ENCODE data around the gene PROM2. TPM values are rescaled to one million over a fixed set of nuclear protein-coding genes. Genes with fewer than 3 reads are reported as not detected.
A peak's percentile ranks its signal among the peaks of the same experiment; 100 is the strongest.

The PROM2 gene
- total RNA-seq, 1 experiment from 2014 or later, result 3.1 TPM

- peaks cover 19 to 33% of the 10 kb centered on the region in 2 experiments for H3K4me1 Mint-ChIP-seq
- no peaks in the 10 kb centered on the region for H3K27me3 ChIP-seq (ENCODE audit: insufficient read depth, low read length)
- no peaks in the 10 kb centered on the region for H3K23me2 ChIP-seq (ENCODE audit: insufficient read length, low read depth, low read length, poor library complexity, severe bottlenecking)
- no peak overlapping the region for H3K18ac ChIP-seq (ENCODE audit: insufficient read length, low read depth, low read length)
- WGBS (ENCODE audit: extremely low coverage, insufficient read length, low lambda C conversion rate), result no CpG with 5 or more reads among the region's 28 CpGs
- H2BK15ac ChIP-seq (ENCODE audit: low read depth, low read length), result no peak overlapping the region
- no peak for DNase-seq
- H2AFZ ChIP-seq (ENCODE audit: low read length), result no peak overlapping the region
- H4K20me1 ChIP-seq (ENCODE audit: control insufficient read depth, insufficient read depth, insufficient read length), result no peaks in the 10 kb centered on the region
- no peak overlapping the region for H3K9ac ChIP-seq (ENCODE audit: extremely low read depth, insufficient read length, low read length)
- no peak overlapping the region for H3K4ac ChIP-seq (ENCODE audit: low read depth, low read length)
- no peaks in the 10 kb centered on the region for H3K79me1 ChIP-seq (ENCODE audit: insufficient read depth, low read depth, low read length, poor library complexity, severe bottlenecking)
- H3T11ph ChIP-seq (ENCODE audit: low read length), result no peak overlapping the region
- no peak overlapping the region for H2BK20ac ChIP-seq (ENCODE audit: low read depth, low read length, poor library complexity, severe bottlenecking)
- no peak overlapping the region for H3K23ac ChIP-seq (ENCODE audit: insufficient read length, low read depth, low read length)
- H2BK120ac ChIP-seq (ENCODE audit: low read depth, low read length, poor library complexity, severe bottlenecking), result no peak overlapping the region
- no peak overlapping the region for H3K27ac ChIP-seq (ENCODE audit: insufficient read length, low read depth, low read length)
- H3K4me1 ChIP-seq (ENCODE audit: insufficient read depth, low read length), result no peaks in the 10 kb centered on the region; the same call in 1 of the 2 replicates
- H3K36me3 Mint-ChIP-seq (ENCODE audit: insufficient read depth in 1 of 3, low read depth in 3 of 3), result no peaks in the 10 kb centered on the region; a peak in 1 of 7 replicates
- no peak overlapping the region for H2AK5ac ChIP-seq (ENCODE audit: insufficient read length, low read length)
- H3K4me2 ChIP-seq (ENCODE audit: insufficient read depth, insufficient read length, low read length), result no peak overlapping the region
- no peak overlapping the region for H3K4me3 Mint-ChIP-seq
- no peak overlapping the region for H4K5ac ChIP-seq (ENCODE audit: insufficient read length, low read depth, low read length)
- H3K9me3 ChIP-seq (ENCODE audit: control insufficient read depth, low read depth, low read length), result no peaks in the 10 kb centered on the region
- no peak overlapping the region for H4K8ac ChIP-seq (replicated peaks; ENCODE audit: insufficient read length, low read depth, low read length)
- no peaks in the 10 kb centered on the region for H3K27me3 Mint-ChIP-seq (ENCODE audit: low read depth)
- no peaks in the 10 kb centered on the region for H3K9me3 Mint-ChIP-seq
- no peak for TF ChIP-seq CTCF (conservative IDR thresholded peaks at IDR 0.05)
- H3K56ac ChIP-seq (ENCODE audit: insufficient read length, low read depth, low read length), result no peak overlapping the region
- no peak overlapping the region for H2BK12ac ChIP-seq (ENCODE audit: insufficient read length, low read depth, low read length)
- H4K91ac ChIP-seq (ENCODE audit: insufficient read length, low read depth, low read length), result no peak overlapping the region
- H2BK5ac ChIP-seq (ENCODE audit: insufficient read length, low read length), result no peak overlapping the region
- H3K79me2 ChIP-seq (ENCODE audit: insufficient read depth, low read length), result no peaks in the 10 kb centered on the region
- H3K27ac Mint-ChIP-seq, result peak overlapping the region in 2 of 3 experiments; percentile 64 to 65; a peak in 2 of 7 replicates
- peak overlapping the region; percentile 70; the same call in 1 of the 2 replicates for H3K14ac ChIP-seq (ENCODE audit: insufficient read depth, low read length)
Measured at GRCh38 chr2:95275601-95276243, 1.5 kb downstream of the PROM2 start.
